Kidney tubule cell (primary cell): ENCODE results near the gene PLCB4.
A peak's percentile ranks its signal among the peaks of the same experiment; 100 is the strongest.

Source experiments
- DNase-seq: peaks from one replicate; pipeline ENCODE4 v3.0.0-alpha.2; 2018; ENCODE audit warnings: low spot score

Gene PLCB4

GRCh38 chr20:9270831-9271230 is 201.9 kb downstream of the PLCB4 start:
- peak; percentile 25 for DNase-seq

- no peak for DNase-seq
Measured at GRCh38 chr20:9276966-9277468, 208.1 kb downstream of the PLCB4 start.

GRCh38 chr20:9279918-9280401 is 211.1 kb downstream of the PLCB4 start:
- DNase-seq = no peak

- no peak for DNase-seq
Measured at GRCh38 chr20:9280666-9281065, 211.8 kb downstream of the PLCB4 start.

GRCh38 chr20:9281803-9282202 is 212.9 kb downstream of the PLCB4 start:
- no peak for DNase-seq

- no peak for DNase-seq
Measured at GRCh38 chr20:9285617-9286016, 216.7 kb downstream of the PLCB4 start.

GRCh38 chr20:9286501-9287461 is 217.9 kb downstream of the PLCB4 start:
- DNase-seq = peak; percentile 73

- peak; percentile 22 for DNase-seq
Measured at GRCh38 chr20:9287826-9288225, 218.9 kb downstream of the PLCB4 start.

GRCh38 chr20:9290331-9290730 is 221.4 kb downstream of the PLCB4 start:
- no peak for DNase-seq

- DNase-seq = no peak
Measured at GRCh38 chr20:9293145-9293544, 224.3 kb downstream of the PLCB4 start.

GRCh38 chr20:9294041-9294440 is 225.2 kb downstream of the PLCB4 start:
- peak; percentile 66 for DNase-seq

- DNase-seq = no peak
Measured at GRCh38 chr20:9298906-9299305, 230.0 kb downstream of the PLCB4 start.

GRCh38 chr20:9300080-9300479 is 231.2 kb downstream of the PLCB4 start:
- no peak for DNase-seq

- no peak for DNase-seq
Measured at GRCh38 chr20:9300534-9300933, 231.6 kb downstream of the PLCB4 start.

GRCh38 chr20:9301129-9302090 is 232.5 kb downstream of the PLCB4 start:
- peak; percentile 53 for DNase-seq

- DNase-seq = no peak
Measured at GRCh38 chr20:9302091-9302462, 233.2 kb downstream of the PLCB4 start.

- no peak for DNase-seq
Measured at GRCh38 chr20:9306521-9306920, 237.6 kb downstream of the PLCB4 start.

- no peak for DNase-seq
Measured at GRCh38 chr20:9308056-9308455, 239.2 kb downstream of the PLCB4 start.

GRCh38 chr20:9311132-9311531 is 242.2 kb downstream of the PLCB4 start:
- DNase-seq = peak; percentile 43

GRCh38 chr20:9319687-9320384 is 250.9 kb downstream of the PLCB4 start:
- no peak for DNase-seq

- no peak for DNase-seq
Measured at GRCh38 chr20:9321007-9321406, 252.1 kb downstream of the PLCB4 start.

GRCh38 chr20:9322661-9323060 is 253.8 kb downstream of the PLCB4 start:
- DNase-seq = peak; percentile 15
